NOMO-1 treated with DMSO at 0.1 percent for 48 hours (cell line): ENCODE results near the gene LSM12.

ENCODE experiments used
- DNase-seq: peaks from one replicate; lab custom pipeline; 2025; ENCODE audit not compliant: unreplicated experiment; lab: John Stamatoyannopoulos, UW

The LSM12 gene

GRCh38 chr17:44095647-44096496 is 29.4 kb upstream of the LSM12 start:
- peak; percentile 58 for DNase-seq

DNA sequence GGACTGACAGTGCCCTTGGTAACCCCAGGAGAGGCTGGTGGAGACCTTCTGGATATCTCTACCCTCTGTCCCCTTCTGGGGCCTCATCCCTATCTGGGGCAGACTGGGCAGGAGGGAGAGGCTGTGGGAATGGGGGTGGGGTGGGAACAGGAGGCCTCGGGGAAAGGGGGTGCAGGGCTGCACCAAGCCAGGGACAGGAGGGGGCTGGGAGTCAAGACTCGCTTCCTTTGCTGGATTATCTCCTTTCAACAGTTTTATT is 28.8 kb upstream of the LSM12 start:
- DNase-seq = no peak

DNA sequence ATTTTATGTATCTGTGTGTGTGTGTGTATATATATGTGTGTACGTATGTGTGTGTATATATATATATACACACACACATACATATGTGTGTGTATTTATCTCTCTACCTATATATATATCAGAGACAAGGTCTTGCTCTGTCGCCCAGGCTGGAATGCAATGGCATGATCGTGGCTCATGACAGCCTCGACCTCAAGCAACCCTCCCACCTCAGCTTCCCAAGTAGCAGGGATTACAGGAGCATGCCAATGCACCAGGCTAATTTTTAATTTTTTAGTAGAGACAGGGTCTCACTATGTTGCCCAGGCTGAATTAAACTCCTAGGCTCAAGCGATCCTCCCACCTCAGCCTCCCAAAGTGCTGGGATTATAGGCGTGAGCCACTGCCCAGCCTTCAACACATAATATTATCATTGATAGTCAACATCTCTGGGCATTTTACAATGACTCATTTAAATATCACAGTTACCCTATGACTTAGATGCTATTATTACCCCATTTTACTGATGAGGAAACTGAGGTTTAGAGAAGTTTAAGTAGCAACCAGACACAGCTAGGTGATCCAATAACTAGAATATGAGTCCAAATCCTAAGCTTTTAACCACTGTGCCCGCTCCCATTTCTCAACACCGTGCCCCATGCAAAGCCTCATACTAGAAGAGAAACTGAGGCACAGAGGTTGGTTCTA is 28.4 kb upstream of the LSM12 start:
- no peak for DNase-seq

DNA sequence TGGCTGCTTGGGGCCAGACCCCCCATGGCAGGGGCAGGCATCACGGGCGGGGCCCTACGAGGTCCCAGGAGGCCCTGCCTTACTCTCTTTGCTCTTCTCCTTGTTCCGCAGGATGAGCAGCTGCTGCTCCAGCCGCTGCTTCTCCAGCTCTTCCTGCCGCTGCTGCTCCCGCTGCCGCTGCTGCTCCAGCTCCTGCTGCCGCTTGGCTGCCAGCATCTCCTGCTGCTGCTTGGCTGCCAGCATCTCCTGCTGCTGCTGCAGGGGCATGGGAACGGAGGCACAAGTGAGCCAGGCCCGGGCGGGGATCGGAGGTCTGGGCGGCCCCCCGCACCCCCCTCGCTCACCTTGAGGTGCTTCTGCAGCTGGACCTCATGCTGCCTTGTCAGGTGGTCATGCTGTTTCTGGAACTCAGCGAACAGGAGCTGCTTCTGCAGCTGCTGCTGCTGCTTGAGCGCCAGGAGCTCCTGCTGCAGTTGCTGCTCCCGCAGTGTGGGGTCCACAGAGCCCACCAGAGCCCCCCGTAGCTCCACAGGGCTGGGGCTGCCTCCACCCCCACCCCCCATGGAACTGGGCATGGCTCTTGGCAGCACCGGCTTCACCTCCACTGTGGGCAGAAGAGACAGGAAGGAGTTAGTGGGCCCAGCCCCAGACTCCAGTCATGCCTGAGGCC is 26.9 kb upstream of the LSM12 start:
- no peak for DNase-seq

GRCh38 chr17:44092051-44092450 is 25.6 kb upstream of the LSM12 start:
- no peak for DNase-seq

DNA sequence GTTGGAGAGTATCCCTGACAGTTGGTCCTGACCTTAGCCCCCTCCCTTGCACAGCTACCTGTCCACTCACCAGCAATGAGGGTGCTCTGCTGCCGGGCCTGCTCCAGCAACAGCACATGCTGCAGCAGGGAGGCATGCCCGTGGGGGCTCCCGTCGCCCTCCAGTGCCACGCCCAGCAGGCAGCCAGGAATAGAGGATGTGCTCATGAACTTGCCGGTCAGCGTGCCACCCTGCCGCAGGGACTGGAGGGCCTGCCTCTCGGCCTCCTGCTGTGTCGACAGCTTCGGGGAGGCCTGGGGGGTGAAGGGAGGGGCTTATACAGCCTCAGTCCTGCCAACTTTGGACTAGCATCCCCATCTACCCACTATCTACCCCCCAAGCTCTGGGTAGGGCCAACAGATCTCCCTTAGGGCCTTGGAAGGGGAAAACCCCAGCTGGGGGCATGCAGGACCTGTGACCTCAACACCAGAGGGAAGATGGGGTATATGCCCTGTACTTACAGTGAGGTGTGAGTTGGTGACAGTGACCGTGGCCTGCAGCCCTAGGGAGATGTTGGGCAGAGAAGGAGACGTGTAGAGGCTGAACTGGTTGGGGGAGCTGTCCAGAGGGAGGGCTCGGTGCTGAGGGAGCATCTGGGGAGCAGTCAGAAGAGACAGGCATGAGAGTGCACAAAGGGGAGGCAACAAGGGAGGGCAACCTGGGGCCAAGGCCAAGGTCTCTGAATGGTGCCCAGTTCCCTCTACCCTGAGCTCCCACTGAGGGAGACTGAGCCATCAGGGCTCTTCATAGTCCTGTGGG is 24.9 kb upstream of the LSM12 start:
- DNase-seq = no peak

- no peak for DNase-seq
Observed at GRCh38 chr17:44088254-44088653, 21.8 kb upstream of the LSM12 start.

- no peak for DNase-seq
Observed at GRCh38 chr17:44087319-44087718, 20.8 kb upstream of the LSM12 start.

- no peak for DNase-seq
Observed at GRCh38 chr17:44086364-44087311, 20.2 kb upstream of the LSM12 start.

- DNase-seq = no peak
Observed at GRCh38 chr17:44085908-44086307, 19.4 kb upstream of the LSM12 start.

DNA sequence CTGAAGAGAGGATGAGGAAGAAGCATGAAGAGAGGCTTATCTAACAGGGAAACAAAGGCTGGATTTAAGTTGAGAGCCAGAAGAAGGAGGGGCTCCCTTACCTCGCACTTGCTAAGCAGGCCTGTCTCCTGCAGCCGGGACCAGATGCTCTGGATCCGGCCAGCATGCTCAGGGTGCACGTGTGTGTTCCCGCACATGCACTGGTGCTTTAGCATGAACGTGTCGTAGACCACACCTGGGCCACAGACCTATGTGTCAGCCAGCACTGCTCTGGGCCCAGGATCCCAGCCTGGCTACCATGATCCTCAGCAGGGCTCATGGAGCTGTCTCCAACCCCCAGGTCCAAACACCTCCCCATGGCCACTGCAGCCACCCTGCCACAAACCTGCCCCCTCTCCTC is 18.4 kb upstream of the LSM12 start:
- DNase-seq = no peak

GRCh38 chr17:44084131-44084538 is 17.7 kb upstream of the LSM12 start:
- DNase-seq = no peak

GRCh38 chr17:44083250-44083849 is 16.9 kb upstream of the LSM12 start:
- DNase-seq = no peak

DNA sequence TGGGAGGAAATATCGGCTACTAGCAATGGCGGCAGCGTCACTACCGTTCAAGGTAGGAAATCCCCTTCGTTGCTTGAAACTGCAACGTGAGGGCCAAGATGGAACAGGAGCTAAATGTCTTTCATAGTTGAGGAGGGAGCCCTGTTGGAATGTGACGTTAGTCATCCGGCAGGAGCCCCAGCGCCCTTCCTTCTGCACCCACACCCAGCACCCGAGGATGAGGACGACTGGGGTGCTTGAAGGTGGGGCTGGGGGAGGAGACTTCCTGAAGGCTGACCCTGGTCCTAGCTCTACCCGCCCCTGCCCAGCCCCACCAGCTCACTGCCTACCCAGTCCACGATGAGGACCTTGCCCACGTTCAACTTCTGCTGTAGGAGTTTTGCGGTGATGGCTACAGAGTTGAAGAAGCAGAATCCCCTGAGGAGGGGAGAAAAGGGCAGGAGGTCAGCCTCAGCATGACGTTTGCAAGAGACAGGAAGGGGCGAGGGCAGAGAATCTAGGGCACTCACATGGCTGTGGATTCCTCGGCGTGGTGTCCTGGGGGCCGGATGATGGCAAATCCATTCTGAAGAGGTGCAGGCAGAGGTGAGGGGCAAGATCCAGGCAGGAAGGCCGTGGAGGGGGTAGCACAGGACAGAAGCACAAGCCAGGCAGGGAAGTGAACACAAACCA is 15.9 kb upstream of the LSM12 start:
- DNase-seq = no peak

DNA sequence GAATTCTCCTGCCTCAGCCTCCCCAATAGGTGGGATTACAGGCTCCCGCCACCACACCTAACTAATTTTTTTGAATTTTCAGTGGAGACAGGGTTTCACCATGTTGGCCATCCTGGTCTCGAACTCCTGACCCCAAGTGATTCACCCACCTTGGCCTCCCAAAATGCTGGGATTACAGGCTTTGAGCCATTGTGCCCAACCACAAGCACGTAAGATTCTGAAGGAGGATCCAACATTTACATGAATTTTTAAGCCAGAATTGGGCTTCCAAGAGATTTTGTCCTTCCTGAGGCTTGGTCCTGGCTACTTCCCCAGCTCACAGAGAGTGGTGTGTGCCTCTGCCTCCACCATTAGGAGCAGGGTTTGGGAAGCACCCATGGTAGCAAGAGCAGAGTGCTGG is 15.2 kb upstream of the LSM12 start:
- no peak for DNase-seq

GRCh38 chr17:44079877-44080821 is 13.7 kb upstream of the LSM12 start:
- DNase-seq = no peak

GRCh38 chr17:44078412-44078811 is 11.9 kb upstream of the LSM12 start:
- no peak for DNase-seq

DNA sequence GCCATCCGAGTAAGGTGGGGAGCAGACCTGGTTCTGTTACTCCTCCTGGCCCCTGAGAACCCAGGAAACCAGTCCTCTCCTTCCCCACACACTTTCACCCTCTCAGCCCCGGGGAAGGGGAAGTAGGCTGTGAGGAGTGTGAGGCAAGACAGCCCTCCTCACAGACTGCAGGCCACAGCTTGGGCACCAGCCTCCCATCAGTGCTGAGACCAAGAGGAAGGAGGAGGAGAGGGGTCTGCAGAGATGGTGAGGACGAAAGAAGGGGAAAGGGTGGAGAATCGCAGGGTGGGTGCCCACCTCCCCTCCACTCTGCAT is 11.1 kb upstream of the LSM12 start:
- DNase-seq = peak; percentile 73
